HG03025 (cell line): ENCODE measurements around the gene WDR90.
A peak's percentile ranks its signal among the peaks of the same experiment; 100 is the strongest.

Experiments used
- ATAC-seq: cut with Tn5 transposase; IDR thresholded peaks from one replicate; pipeline ENCODE4 v1.9.1; 2021; ENCODE audit warnings: mild to moderate bottlenecking, moderate library complexity; ENCODE audit not compliant: unreplicated experiment, low FRiP score

The WDR90 gene

DNA sequence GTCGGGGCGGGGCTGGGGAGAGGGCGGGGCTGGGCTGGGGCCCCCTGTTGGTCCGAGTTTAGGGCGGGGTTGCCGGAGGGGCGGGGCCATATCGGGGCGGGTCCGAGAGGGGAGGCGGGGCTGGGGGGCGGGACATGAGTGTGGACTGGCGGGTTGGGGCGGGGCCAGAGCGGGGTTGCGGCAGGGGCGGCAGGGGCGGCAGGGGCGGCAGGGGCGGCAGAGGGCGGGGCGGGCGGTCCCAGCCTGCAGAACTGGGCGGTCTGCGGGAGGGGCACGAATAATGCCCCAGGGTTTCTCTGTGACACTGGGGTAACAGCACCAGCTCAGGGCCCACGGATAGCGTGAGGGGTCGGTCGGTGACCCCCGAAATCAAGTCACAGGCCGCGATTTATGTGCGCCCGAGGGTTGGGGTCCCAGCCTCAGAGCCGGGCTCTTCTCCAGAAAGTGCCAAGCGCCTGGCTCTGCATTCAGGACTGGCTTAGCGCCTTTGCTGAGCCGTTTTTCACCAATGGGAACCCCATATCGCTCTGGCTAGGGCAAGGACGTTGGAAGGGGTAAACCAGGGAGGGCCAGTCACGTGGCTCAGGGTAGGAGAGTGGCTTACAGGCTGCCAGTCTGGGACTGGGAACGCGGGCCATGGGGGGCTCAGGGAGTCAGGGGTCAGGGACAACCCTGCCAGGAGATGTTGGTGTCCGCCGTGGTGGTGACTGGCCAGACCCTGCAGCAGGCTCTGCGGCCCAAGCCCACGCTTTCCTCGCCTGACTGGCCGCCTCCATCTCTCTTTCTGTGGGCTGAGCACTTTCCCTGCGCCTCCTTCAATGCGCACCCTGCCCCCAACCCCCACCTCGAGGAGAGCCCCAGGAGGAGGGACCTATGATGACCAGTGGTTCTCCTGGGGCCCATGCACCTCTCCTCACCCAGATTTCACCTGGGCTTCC is 11.8 kb upstream of the WDR90 start:
- ATAC-seq = no peak

DNA sequence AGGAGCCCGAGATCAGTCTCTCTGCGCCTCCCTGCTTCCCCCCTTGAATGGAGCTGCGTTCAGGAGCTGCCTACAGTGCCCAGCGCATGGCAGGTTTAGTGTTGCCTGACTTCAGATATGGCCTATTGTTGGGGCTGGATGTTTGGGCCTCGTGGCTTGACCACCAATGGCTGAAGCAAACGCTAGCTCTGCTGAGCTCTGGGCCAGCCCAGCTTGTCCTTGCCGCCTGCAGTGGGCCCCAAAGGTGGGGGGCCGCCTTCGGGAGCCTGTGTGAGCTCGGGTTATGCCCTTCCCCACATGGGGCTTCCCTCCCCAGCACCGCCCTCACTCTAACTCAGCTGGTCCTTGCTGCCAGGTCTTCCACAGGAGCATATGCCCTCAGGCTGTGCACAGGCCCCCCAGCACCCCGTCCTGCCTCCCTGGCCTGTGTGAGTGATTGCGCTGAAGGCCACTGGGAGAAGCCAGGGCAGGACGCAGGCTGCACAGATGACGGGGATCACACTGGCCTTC is 11.1 kb upstream of the WDR90 start:
- ATAC-seq = no peak

DNA sequence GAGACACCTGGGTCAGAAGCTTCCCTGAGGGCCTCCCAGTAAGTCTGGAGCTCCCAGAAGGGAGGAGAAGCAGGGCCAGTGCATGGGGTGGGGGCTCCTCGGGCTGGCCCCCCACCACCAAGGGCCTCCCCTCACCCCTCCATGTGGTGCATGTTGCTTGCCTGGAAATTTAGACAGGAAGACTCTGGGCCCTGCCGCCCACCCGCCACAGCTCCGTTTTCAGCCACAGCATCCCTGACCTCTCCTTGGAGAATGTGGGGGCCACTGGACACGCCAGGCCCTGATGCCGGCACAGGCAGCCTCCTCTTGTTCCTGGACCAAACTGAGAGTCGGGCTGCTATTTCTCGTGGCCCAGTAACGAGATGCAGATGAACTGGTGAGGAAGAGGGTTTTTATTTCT is 10.3 kb upstream of the WDR90 start:
- ATAC-seq = no peak

DNA sequence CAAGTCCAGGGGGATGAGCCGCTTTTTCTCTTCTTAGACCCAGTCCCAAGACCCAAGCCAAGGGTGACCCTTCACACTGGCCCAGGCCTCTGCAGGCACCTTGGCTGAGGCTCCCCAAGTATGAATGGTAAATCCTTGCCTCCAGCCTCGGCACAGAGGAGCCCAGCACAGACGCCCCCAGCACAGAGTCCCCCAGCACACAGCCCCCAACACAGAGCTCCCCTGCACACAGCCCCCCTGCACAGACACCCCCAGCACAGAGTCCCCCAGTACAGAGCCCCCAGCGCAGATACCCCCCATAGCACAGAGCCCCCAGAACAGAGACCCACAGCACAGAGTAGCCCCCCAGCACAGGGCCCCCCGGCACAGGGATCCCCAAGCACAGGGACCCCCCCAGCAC is 8.6 kb upstream of the WDR90 start:
- no peak for ATAC-seq

DNA sequence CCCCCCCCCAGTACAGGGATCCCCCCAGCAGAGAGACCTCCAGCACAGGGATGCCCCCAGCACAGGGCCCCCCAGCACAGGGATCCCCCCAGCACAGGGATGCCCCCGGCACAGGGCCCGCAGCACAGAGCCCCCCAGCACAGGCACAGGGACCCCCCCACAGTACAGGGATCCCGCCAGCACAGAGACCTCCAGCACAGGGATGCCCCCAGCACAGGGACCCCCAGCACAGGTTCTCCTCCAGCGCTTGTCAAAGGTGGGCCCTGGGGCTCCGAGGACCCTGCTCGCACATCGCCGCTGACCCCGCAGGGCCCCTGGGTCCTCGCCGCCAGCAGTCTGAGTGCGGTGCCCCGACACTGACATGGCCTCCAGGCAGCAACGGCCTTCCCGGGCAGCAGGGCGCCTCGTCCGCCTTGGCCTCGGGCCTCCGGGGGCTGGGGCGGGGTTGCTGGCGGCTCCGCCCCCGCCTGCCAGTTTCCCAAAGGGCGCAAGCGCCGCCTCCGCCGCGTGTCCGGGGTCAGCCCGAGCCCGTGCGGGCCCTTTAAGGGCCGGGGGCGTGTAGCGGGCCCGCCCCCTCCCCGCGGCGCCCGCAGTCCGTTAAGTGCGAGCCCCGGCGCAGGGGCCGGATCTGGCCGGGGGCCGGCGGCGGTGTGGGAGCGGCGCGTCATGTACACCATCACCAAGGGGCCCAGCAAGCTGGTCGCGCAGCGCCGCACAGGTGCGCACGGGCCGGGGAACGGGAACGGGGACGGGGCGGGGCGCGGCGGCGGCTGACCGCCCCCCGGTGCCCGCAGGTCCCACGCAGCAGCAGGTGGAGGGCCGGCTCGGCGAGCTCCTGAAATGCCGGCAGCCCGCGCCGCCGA is 7.6 kb upstream of the WDR90 start, which contains the start of gene MCRIP2:
TSS of gene MCRIP2 (plus strand) at position 503 of the 863 bp plus-strand sequence. CDS start at position 667, 164 bp downstream.
- peak; percentile 36 for ATAC-seq

DNA sequence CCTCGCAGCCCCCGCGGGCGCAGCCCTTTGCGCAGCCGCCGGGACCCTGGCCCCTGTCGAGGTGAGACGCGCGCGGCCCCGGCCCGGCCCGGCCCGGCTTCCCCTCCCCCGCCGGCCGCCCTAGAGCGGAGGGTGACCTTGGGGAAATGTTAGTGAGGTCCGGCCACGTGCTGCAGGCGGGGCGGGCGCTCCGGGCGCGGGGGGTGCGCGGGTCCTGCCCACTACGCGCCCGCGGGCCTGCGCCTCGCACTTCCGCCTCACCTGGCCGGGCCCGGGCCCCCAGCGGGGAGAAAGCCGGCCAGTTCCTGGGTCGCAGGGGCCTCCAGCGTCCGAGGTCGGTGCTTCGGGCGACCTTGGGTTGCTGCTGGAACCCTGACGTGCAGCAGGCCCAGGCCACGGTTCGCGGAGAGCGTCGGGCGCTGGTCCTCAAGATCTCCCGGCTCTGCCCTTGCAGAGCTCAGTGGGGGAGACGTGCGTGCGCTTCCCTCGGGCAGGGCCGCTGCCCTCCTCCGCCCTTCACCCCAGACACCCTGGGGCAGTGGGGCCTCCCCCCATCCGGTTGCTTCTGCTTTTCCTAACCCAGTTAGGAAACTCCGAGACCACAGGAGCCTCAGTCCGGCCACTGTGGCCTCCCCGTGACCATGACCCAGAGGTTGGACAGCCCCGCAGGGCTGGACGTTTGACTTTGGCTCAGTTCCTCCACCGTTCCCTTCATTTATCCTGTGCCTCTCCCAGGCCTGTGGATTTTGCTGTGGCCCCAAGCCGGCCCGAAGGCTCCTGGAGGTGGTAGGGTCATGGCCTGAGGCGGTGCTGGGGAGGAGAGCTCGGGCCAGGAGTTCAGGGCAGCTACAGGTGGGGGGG is 6.7 kb upstream of the WDR90 start:
- ATAC-seq = peak; percentile 32

DNA sequence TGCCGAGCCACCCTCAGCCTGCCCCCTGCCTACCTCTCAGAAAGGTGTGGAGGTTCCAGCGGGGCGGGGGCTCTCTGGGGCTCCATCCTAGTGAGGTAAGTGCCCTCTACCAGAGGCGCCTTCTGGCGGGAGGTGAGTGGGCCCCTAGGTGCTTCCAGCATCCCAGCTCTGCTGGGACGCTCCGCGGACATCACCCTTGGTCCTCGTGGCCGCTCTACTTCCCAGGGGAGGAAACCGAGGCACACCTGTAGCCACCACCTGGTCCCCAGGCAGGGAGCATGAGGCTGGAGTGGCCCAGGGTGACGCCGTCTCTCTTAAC is 6.2 kb upstream of the WDR90 start:
- ATAC-seq = no peak

DNA sequence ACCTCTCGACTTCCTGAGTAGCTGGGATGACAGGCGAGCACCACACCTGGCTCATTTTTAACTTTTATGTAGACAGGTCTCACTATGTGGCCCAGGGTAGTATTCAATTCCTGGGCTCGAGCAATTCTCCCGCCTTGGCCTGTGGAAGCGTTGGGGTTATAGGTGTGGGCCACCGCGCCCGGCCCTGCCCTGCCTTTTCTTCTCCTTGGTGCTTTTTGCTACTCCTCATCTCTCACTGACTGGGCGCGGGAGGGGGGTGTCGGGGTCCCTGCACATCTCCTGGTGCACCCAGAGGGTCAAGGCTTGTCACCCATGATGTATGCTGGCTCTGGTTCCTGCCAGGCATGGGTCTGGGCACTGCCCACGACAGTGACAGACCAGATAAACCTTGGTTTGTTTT is 4.6 kb upstream of the WDR90 start:
- ATAC-seq = no peak

DNA sequence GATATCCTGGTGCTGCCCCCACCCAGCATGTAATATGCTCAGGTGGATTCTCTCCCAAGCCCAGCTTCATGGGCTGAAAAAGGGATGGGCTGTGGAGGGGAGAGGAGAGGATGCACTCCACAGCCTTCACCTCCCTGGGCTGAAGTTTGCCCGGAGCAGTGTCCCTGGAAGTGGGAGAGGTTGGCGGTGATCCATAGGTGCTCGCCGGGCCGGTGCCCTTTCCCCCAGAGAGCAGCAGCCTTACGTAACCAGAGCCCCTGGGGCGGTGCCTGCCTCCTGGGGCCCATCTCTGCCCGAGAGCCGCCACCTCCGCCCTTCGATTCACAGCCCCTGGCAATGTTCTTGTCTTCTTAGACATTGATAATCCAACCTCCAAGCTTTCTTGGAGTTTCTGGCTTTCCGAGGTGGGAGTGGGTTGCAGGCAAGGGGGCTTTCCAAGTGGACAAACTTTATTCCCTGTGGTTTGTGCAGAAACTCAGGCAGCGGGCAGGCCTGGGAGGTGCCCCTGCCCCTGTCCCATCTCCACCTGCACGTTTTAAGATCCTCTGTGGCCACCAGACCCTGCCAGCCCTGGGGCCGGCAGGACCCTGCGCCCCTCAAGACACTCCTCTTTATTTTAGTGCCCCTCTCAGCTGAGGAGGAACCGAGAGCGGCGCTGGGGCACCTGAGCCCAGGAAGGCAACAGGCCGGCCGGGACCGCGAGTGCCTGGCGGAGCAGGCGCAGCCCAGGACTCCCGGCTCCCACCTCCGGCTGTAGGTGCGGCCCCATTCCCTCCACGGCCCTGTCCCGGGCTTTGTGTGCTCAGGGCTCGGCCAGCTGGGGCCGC is 3.1 kb upstream of the WDR90 start:
- ATAC-seq = no peak

DNA sequence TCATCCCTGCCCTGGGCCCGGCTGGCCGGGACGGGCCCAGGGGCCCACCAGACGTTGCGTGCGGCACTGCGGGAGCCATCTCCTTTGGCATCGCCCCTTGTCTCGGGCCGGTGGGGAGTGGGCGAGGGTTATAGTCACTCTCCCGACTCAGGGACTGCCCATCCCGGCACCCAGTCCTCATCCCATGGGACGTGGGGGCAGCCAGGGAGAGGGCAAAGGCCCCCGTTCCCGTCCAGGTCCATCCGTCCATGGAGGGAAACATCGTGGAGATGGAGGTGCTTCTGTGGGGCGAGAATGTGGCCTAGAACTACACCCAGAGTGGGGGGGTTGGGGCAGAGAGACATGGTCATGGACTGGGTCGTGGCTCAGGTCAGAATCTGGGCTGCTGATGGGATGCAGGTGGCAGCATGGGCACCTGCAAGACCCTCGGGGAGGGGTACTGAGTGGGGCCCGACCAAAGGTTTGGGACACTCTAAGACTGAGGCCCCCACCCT is 2.4 kb upstream of the WDR90 start:
- no peak for ATAC-seq

DNA sequence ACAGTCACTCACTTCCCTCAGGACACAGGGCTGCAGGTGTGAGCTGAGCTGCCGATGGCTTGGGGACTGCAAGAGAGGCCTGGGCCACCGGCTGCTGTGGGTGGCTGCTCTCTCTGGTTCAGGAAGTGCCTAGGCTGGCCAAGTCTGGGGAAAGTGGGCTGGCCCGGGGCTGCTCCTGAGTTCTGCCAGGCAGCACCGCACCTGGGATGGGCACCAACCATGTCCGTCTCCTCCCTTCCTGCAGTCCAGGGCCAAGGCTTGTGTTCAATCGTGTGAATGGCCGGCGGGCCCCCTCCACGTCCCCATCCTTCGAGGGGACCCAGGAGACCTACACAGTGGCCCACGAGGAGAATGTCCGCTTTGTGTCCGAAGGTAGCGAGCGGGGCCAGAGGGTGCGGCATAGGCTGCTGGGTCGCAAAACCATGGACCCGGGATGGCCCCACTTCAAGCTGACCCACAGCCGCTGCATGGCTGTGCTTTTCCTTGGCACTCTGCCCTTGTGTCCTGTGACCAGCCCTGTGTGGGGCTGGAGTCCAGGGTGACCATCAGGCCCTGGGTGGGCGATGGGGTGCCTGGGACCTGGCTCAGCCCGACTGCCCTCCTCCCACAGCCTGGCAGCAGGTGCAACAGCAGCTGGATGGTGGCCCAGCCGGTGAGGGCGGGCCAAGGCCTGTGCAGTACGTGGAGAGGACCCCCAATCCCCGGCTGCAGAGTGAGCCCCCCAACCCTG is 1.8 kb upstream of the WDR90 start:
- ATAC-seq = no peak

DNA sequence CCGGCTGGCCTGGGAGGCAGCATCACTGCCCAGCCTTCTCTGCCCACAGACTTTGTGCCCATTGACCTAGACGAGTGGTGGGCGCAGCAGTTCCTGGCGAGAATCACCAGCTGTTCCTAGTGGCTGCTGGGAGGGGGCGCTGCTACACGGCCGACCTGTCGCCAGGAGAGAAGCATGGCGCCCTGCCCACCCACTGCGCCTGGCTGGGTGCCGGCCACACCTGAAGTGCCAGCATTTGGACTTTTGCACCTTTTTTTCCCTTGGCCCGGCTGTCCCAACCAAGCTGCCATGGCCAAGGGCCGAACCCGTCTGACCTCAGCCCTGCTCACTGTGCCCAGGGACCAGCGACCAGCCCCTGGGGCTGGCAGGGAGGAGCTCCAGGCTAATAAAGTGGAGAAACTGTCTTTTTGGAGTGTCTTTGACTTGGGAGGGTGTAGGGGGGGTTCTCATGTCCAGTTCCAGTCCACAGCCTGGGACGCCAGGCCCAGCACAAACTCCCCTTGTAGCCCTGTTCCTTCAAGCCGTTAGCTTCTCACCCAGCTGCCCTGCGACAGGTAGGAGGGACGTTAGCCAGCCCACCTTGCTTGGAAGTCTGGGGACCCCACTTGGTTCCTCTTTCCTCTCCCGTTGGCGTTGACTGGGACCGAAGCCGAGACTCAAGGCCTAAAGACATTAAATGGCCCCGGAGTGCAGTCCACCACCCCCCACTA is 939 bp upstream of the WDR90 start:
- ATAC-seq = no peak

DNA sequence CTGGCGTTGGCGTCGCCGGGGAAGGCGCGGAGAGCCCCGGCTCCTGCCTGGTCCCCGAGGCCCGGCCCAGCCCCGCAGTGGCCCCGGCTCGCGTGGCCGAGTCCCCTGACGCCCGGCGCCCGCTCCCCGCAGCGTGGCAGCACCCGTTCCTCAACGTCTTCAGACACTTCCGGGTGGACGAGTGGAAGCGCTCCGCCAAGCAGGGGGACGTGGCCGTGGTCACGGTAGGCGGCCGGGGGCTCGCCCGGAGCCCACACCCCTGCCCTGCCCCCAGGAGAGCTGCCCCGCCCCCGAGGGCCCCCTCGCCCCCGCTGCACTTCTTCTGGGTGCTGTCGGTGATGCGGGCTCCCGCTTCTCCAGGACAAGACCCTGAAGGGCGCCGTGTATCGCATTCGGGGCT is 466 bp downstream of the WDR90 start:
- peak; percentile 9 for ATAC-seq

DNA sequence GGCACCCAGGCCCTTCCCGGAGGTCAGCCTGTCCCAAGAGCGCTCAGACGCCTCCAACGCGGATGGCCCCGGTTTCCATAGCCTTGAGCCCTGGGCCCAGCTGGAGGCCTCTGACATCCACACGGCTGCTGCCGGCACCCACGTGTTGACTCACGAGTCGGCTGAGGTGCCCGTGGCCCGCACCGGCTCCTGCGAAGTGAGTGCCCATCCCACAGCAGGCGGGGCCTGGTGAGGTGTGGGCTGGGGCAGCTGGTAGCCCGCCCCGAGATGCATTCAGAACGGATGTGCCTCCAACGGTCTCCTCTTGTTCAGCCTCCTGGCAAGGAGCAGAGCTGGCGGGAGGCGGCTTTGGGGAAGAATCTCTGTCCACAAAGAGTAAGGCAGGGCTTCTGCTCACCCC is 2.7 kb downstream of the WDR90 start:
- ATAC-seq = no peak

DNA sequence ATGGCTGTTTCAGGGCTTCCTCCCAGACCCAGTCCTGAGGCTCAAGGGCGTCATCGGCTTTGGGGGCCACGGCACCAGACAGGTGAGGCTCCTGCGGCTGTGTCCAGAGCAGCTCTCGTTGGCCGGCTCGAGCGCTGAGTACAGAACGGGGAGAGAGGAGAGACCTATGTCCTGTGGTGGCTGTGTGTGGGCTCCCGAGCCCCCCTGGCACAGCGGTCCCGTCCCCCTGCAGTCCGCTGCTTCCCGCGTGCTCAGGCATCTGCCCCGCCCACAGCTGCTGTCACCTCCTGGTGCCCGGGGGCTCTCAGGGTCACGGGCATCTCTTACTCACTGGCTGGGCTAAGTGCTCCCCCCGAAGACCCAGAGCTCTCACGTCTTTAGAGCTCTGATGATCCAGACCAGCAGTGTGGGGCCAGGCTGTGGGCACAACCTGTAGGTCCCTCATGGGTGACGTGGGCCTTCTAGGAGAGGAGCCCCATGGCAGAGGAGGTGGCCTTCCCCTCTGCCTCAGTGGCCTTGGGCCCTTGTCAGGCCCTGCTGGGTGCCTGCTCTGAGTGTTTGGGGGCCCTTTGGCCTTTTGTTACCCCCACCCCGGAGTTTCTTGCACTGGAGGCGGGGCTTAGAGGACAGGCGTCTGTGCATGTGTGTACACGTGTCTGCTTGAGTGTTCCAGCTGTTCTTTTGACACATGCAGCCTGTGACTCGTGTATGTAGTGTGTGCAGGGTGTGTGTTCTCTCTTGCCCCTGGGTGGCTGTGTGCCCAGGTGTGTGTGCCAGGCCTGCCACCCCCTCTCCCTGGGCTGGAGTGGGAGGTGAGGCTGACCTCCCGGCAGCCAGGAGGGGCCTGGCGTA is 3.5 kb downstream of the WDR90 start:
- no peak for ATAC-seq

DNA sequence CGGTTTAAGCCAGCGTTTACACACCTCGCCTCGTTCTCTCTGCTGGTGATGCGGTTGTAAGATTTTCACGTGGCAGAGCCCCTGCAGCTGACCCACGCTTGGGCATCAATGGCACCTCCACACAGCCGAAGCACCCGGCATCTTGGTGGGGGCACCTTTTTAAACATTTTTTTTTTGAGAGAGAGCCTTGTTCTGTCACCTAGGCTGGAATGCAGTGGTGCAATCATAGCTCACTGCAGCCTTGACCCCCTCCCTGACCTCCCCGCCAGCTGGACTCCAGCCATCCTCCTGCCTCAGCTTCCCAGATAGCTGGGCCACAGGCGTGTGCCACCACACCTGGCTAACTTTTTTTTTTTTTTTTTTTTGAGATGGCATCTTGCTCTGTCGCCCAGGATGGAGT is 4.9 kb downstream of the WDR90 start:
- no peak for ATAC-seq

DNA sequence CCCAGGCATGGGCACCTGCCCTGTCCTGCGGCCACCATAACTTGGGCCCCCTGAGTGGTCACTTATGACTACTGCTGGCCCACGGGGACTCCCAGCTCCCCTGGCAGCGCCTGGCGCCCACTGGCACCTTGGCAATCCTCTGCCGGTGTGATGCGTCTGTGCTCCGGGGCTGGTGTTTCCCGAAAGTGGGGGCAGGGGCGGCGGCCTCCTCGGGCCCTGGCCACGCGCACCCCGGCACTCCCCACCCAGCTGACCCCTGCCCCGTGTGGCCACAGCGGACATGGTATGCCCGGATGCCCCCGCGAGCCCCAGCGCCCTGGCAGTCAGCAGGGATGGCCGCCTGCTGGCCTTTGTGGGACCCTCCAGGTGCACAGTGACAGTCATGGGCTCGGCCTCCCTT is 8.3 kb downstream of the WDR90 start:
- ATAC-seq = no peak
